SKM-1 (cell line): ENCODE measurements around the gene NTSR1.

Experiments used
- DNase-seq: peaks from one replicate; lab custom pipeline; 2025; ENCODE audit not compliant: unreplicated experiment; lab: John Stamatoyannopoulos, UW

Gene NTSR1

GRCh38 chr20:62706857-62707256 lies 1.8 kb upstream of the NTSR1 start:
- no peak for DNase-seq

- DNase-seq, result no peak
Measured at GRCh38 chr20:62707276-62707920, 1.2 kb upstream of the NTSR1 start.

GRCh38 chr20:62707921-62708521 lies 615 bp upstream of the NTSR1 start:
- DNase-seq, result no peak

GRCh38 chr20:62709537-62709905 lies 885 bp downstream of the NTSR1 start:
- no peak for DNase-seq

- DNase-seq, result no peak
Measured at GRCh38 chr20:62710221-62710885, 1.7 kb downstream of the NTSR1 start.

- DNase-seq, result no peak
Measured at GRCh38 chr20:62710886-62711702, 2.5 kb downstream of the NTSR1 start.

GRCh38 chr20:62711703-62712101 lies 3.1 kb downstream of the NTSR1 start:
- no peak for DNase-seq

- no peak for DNase-seq
Measured at GRCh38 chr20:62712606-62713005, 4.0 kb downstream of the NTSR1 start.

GRCh38 chr20:62714006-62714405 lies 5.4 kb downstream of the NTSR1 start:
- no peak for DNase-seq

- DNase-seq, result no peak
Measured at GRCh38 chr20:62714799-62715198, 6.2 kb downstream of the NTSR1 start.

GRCh38 chr20:62715201-62715600 lies 6.6 kb downstream of the NTSR1 start:
- DNase-seq, result no peak

- no peak for DNase-seq
Measured at GRCh38 chr20:62716198-62716940, 7.7 kb downstream of the NTSR1 start.

- no peak for DNase-seq
Measured at GRCh38 chr20:62716941-62717310, 8.3 kb downstream of the NTSR1 start.

GRCh38 chr20:62717933-62718332 lies 9.3 kb downstream of the NTSR1 start:
- no peak for DNase-seq

GRCh38 chr20:62718546-62718945 lies 9.9 kb downstream of the NTSR1 start:
- DNase-seq, result no peak

- DNase-seq, result no peak
Measured at GRCh38 chr20:62719250-62719935, 10.8 kb downstream of the NTSR1 start.

- DNase-seq, result no peak
Measured at GRCh38 chr20:62721511-62722370, 13.1 kb downstream of the NTSR1 start.

- no peak for DNase-seq
Measured at GRCh38 chr20:62722627-62723026, 14.0 kb downstream of the NTSR1 start.

GRCh38 chr20:62723351-62723750 lies 14.7 kb downstream of the NTSR1 start:
- no peak for DNase-seq
